ENCODE measurements around the gene PRKG1.
"Not testable (repeated sequence)": the region's sequence is repeated elsewhere in the genome, so short reads cannot be mapped to it uniquely, and the experiment has no call there.

Gene PRKG1

DNA sequence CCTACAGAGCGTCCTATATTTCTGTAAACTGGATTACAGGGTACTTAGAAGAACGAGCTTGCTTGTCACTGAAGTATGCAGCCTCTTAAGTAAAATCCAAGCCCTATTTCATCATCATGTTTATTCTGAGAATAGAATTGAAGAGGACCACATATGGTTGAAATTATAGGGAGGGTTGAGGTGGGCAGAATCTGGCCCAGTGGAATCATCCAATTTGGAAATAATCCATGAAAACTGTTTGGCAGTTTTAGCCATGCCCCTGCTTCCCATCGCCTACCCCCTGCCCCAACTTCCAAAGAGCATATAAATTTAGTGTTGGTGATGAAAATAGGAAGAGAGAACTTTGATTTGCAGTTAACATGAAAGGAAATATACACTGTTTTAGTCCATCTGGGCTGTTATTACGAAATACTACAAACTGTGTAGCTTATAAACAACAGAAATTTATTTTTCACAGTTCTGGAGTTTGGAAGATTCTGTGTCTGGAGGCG lies 150.4 kb downstream of the PRKG1 start:
- DNase-seq (ENCODE audit: low read depth, low spot score), result no peak

DNA sequence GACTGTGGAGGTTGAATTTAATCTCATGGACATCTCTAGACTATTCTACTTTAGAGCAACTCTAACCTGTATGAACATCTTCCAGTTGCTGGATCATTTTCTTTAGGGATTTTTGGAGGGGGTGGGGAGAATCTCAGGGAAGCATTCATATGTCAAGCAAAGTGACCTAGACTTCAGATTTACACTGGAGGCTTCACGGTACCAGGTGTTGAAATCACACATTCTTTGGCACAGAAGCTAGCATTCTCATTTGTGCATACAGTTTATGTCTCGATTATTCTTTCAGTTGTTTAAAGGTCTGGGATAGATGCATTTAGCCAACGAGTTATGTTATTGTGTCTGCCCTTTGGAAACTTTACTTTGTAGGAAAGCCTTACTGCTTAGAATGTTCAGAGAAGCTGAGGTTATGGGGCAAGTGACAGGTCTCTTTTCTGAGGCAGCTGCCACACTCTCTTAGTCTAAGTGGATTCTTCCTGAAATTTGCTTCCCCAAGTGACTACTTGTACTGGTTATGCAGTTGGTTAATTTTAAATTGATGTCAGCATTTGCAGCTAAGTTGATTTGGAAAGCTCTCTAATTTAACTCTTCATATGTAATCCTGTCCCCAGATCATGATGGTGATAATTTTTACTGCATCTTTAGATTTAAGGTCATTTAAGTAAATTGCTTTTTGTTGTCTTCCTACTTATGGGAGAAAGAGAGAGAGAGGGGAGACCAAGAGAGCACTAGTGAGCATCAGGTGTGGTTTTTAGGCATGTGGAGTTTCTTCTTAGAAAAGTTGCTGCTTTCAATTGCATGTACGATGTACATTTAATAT lies 153.8 kb downstream of the PRKG1 start:
- no peak for DNase-seq (ENCODE audit: low read depth, low spot score)

GRCh38 chr10:51228714-51229100 lies 154.4 kb downstream of the PRKG1 start:
- DNase-seq (ENCODE audit: low read depth, low spot score), result no peak

GRCh38 chr10:51230887-51231585 lies 156.7 kb downstream of the PRKG1 start:
- no peak for DNase-seq (ENCODE audit: low read depth, low spot score)

- DNase-seq (ENCODE audit: low read depth, low spot score), result no peak
Measured at GRCh38 chr10:51231754-51232153, 157.5 kb downstream of the PRKG1 start.

DNA sequence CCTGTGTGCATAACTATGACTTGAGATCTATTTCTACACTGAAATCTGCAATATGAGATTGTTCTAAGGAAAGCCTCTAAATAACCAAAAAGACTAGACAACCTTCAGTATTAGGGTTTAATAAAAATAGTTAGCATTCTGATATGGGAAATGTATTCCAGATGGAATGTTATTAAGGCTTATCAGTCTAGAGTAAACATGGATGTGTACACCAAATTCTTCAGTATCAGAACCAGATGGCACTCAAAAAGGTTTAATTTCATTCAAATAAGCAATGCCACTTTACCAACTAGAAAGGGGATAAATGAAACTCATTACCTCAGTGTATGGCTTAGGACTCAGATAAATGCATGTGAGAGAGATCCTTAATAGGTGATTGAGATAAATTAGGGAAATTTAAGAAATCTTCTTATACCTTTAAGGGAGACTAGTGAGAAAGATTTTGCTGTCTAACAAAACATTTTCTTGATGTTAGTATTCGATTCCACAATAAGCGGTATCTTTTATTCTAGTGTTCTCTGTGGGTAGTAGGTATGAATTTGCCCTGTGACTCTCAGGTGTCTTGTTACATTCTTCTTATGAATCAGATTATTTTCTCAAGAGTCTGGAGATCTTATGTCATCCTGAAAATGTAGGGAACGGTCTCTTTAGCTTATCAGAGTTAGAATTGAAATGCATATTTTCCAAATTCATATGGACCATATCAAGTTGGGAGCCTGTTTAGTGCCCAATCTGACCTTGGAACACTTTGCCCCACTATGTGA lies 159.2 kb downstream of the PRKG1 start:
- DNase-seq (ENCODE audit: low read depth, low spot score), result no peak

GRCh38 chr10:51235865-51236264 lies 161.6 kb downstream of the PRKG1 start:
- no peak for DNase-seq (ENCODE audit: low read depth, low spot score)

DNA sequence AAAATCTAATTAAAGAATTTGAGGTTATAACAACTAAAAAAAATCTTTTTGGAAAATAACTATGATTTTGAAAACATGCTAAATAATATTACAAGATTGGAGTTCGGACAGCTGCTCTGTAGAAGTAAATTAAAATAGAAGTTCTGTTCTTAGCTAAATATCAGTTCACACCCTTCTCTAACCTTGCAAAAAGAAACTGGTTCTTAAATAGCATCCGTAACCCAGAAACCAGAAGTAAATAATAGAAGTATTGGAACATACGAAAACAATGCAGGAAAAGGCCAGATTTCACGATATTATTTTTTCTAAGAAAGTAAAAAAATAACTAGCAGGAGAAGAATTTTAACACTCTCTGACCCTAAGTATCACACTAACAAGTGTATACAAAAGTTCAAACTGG lies 164.7 kb downstream of the PRKG1 start:
- no peak for DNase-seq (ENCODE audit: low read depth, low spot score)

GRCh38 chr10:51241461-51241860 lies 167.2 kb downstream of the PRKG1 start:
- DNase-seq (ENCODE audit: low read depth, low spot score), result no peak

DNA sequence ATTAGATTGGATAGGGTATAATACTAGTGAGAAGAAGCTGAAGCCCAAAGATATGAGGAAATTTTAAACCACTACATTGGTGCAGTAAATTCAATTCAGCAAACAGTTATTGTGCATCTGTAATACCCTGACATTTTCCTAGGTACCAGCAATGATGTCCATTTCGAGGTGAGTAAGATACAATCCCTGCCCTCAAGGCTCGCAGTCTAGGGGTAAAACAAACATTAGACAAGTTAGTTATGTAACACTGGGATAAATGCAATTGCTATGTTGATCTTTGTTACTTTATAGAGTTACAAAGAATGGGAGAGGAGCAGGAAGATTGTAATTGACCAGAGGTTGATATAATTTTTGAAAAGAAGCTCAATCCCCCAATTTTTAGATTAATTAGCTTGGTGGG lies 168.1 kb downstream of the PRKG1 start:
- no peak for DNase-seq (ENCODE audit: low read depth, low spot score)

DNA sequence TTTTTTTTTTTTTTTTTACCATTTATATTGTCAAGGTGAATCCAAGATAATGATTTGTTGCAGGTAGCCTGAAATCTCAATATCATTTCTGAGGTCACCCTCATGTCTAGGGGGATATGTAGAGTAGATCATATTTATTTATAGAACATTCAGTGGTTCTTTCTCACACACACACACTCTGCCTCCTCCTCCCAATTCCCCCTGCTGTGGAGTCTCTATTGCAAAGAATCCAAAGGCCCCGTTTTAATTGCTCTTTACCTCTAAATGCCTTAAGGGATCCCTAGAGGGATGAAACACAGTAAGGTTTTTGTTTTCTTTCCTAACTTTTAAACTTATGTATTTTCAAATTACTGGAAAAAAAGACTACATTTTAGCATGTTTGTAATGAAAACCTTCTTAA lies 170.0 kb downstream of the PRKG1 start:
- peak; percentile 30 for DNase-seq (ENCODE audit: low read depth, low spot score)

GRCh38 chr10:51244748-51245490 lies 170.6 kb downstream of the PRKG1 start:
- DNase-seq (ENCODE audit: low read depth, low spot score), result peak; percentile 89

- no peak for DNase-seq (ENCODE audit: low read depth, low spot score)
Measured at GRCh38 chr10:51246156-51246555, 171.9 kb downstream of the PRKG1 start.

DNA sequence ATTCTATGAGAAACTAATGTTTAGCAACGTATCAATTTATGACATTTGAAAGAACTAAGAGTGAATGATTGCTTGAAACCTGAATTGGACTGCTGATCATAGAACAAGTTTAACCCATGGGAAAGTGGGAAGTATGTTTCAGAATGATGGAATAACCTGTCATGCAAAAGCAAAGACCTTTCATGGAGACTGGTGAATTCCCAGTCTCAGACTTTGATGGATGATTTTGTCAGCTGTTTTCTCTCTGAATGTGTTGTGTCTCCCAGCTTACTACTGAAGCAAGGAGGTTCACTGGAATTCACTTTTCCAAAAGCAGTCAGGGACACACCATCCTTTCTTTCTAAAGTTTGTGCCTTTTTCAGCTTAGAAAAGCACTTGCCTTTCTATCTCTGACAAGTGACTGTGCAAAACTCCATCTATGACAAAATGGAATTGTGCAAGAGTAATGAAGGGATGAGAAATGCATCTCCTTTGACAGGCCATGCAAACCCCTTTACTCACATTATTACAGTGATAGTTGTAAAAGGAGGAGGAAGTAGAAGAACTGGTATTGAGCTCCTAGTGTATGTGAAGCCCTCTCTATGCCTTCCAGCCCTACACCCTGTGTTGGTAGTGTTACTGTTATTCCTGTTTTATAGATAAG lies 176.1 kb downstream of the PRKG1 start:
- DNase-seq (ENCODE audit: low read depth, low spot score), result no peak

DNA sequence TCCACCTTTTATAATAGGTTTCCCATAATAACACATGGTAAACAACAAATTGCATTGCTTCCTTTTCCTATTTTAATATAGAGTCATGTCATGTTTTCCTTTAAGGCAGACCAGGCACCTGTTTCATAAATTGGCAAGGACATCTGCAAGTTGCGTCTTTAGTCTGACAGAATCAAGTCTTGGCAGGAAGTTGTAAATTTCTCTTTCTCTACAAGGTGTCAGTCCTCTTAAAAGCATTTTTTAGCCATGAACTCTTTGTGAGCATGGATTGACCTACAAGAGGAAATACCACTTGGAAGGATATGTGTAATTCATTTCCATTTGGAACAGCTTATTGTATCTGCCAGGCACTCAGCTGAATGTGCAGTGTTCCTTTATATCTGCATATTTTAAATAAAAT lies 176.8 kb downstream of the PRKG1 start:
- no peak for DNase-seq (ENCODE audit: low read depth, low spot score)

DNA sequence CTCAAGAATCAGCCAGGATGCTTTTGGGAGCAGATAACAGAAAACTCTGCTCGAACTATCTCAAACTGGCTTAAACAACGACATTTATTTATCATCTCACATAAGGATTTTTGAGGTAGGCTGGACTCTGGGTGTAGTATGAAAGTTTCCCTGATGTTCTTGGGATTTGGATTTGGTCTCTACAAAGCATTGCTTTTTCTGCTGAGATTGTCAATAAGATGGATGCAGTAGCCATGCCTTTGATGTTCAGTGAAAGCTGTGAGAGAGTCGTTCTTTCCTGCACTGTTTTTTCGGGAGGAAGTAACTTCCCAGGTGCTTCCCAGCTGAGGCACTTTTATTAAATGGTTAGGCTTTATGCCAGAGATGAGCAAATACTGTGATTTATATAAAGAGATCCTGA lies 181.1 kb downstream of the PRKG1 start:
- DNase-seq (ENCODE audit: low read depth, low spot score), result no peak

DNA sequence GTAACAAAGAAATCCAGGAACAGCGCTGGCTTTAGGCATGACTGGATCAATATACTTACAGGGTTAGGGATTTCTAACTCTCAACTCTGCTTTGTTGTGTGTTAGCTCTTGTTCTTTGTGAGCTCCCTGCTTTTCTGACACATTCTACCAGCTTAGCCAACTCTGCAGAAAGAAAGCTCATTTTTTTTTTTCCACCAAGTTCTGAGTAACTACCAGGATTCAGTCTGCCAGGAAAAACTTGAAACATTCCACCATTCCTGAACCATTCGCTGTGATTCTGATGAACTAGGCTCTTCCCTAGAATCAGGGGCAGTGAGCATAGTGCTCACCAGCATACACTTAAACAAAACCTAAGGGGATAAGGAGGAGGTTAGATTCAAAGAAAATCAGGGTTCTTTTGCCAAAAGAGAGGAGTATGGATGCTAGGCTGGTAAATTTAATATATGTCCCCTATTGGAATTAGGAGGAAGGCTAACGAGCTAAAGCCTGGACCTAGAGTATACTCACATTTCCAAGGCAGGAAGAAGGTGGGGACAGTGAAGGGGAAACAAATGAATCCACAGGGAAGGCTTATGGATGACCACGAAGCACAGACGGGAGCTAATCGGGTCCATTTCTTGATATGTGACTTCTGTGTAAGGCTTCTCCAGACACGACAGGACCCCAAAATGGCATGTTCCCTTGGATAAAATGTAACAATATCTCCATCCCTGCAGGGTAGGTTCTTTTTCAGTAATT lies 183.4 kb downstream of the PRKG1 start:
- DNase-seq (ENCODE audit: low read depth, low spot score), result peak; percentile 41

GRCh38 chr10:51260376-51260775 lies 186.1 kb downstream of the PRKG1 start:
- no peak for DNase-seq (ENCODE audit: low read depth, low spot score)

- DNase-seq (ENCODE audit: low read depth, low spot score), result no peak
Measured at GRCh38 chr10:51266496-51266895, 192.2 kb downstream of the PRKG1 start.

DNA sequence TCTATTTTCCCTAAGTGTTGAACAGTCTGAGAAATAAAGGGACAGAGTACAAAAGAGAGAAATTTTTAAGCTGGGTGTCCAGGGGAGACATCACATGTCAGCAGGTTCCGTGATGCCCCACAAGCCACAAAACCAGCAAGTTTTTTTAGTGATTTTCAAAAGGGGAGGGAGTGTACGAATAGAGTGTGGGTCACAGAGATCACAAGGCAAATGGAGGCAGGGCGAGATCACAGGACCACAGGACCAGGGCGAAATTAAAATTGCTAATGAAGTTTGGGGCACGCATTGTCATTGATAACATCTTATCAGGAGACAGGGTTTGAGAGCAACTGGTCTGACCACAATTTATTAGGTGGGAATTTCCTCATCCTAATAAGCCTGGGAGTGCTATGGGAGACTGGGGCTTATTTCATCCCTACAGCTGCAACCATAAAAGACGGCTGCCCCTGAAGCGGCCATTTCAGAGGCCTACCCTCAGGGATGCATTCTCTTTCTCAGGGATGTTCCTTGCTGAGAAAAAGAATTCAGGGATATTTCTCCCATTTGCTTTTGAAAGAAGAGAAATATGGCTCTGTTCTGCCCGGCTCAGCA lies 193.8 kb downstream of the PRKG1 start:
- not testable (repeated sequence) for DNase-seq (ENCODE audit: low read depth, low spot score)
